Neural cell (in vitro differentiated cells): Measurements from ENCODE around the gene CXCR5. TPM values are rescaled to one million over a fixed set of nuclear protein-coding genes. Genes with fewer than 3 reads are reported as not detected.

Experiments
- H2AFZ ChIP-seq: fragments of 200-600, 300-800 bp; sonication (generic), shearing (Covaris generic); 2 replicates; pipeline ENCODE4 v1.6.0; 2014; ENCODE audit warnings: low read depth, mild to moderate bottlenecking, antibody characterized with exemption, low read length, moderate library complexity
- H3F3A ChIP-seq: fragments of 200-600 bp; shearing (Covaris generic); 2 replicates; pipeline ENCODE4 v1.6.1; 2016; ENCODE audit warnings: mild to moderate bottlenecking, moderate library complexity, mixed read lengths, antibody characterized with exemption, low read length; ENCODE audit not compliant: insufficient read depth, poor library complexity, severe bottlenecking
- H3K27ac ChIP-seq: fragments of 200-600, 300-800 bp; sonication (generic), shearing (Covaris generic); 2 replicates; pipeline ENCODE4 v1.5.1; 2014; ENCODE audit warnings: mild to moderate bottlenecking, low read length, moderate library complexity
- H3K27me3 ChIP-seq: fragments of 300-800, 200-600 bp; sonication (generic), shearing (Covaris generic); 2 replicates; pipeline ENCODE4 v1.6.0; 2014; ENCODE audit warnings: mild to moderate bottlenecking, low read depth, low read length, moderate library complexity; ENCODE audit not compliant: insufficient read depth
- H3K36me3 ChIP-seq: fragments of 300-800, 200-600 bp; sonication (generic), shearing (Covaris generic); 2 replicates; pipeline ENCODE4 v1.5.1; 2014; ENCODE audit warnings: mild to moderate bottlenecking, antibody characterized with exemption, low read length, moderate library complexity; ENCODE audit not compliant: insufficient read depth
- H3K4me2 ChIP-seq: fragments of 300-800, 200-600 bp; sonication (generic), shearing (Covaris generic); 2 replicates; pipeline ENCODE4 v1.6.0; 2014; ENCODE audit warnings: mild to moderate bottlenecking, low read length
- H3K4me3 ChIP-seq: fragments of 300-800, 200-600 bp; sonication (generic), shearing (Covaris generic); 2 replicates; pipeline ENCODE4 v1.5.1; 2014; ENCODE audit warnings: mild to moderate bottlenecking, low read length, moderate library complexity
- H3K79me2 ChIP-seq: fragments of 200-600 bp; shearing (Covaris generic); replicated peaks from 2 replicates; pipeline ENCODE4 v1.6.0; 2014; ENCODE audit warnings: mild to moderate bottlenecking, low read length, moderate library complexity; ENCODE audit not compliant: insufficient read depth
- H3K9ac ChIP-seq: fragments of 300-800, 200-600 bp; sonication (generic), shearing (Covaris generic); 2 replicates; pipeline ENCODE4 v1.6.1; 2016; ENCODE audit warnings: mild to moderate bottlenecking, low read length, mixed read lengths
- H3K9me2 ChIP-seq: fragments of 200-600 bp; shearing (Covaris generic); 2 replicates; pipeline ENCODE4 v1.6.1; 2016; ENCODE audit warnings: mild to moderate bottlenecking, low read length, mixed read lengths; ENCODE audit not compliant: insufficient read depth
- H3K9me3 ChIP-seq: fragments of 200-600, 300-800 bp; sonication (generic), shearing (Covaris generic); 2 replicates; pipeline ENCODE4 v1.6.1; 2016; ENCODE audit warnings: mild to moderate bottlenecking, mixed run types, low read length, moderate library complexity, mixed read lengths
- H4K20me1 ChIP-seq: fragments of 200-600 bp; shearing (Covaris generic); 2 replicates; pipeline ENCODE4 v1.6.1; 2016; ENCODE audit warnings: mild to moderate bottlenecking, mixed run types; ENCODE audit not compliant: insufficient read depth
- EP300 ChIP-seq: fragments of 450-650 bp; conservative IDR thresholded peaks from 2 replicates; pipeline ENCODE4 v1.6.1; 2014; ENCODE audit warnings: antibody characterized with exemption, mild to moderate bottlenecking, moderate library complexity; ENCODE audit not compliant: poor library complexity, severe bottlenecking
- EZH2 ChIP-seq: fragments of 200-600, 300-800 bp; shearing (Covaris generic), sonication (generic); IDR thresholded peaks from 2 replicates; pipeline ENCODE4 v1.6.1; 2014; ENCODE audit warnings: antibody characterized with exemption, low read length, borderline replicate concordance, mild to moderate bottlenecking; ENCODE audit not compliant: insufficient read depth, poor library complexity, severe bottlenecking
- MXI1 ChIP-seq: fragments of 450-650 bp; conservative IDR thresholded peaks from 2 replicates; pipeline ENCODE4 v1.6.1; 2014; ENCODE audit warnings: antibody characterized with exemption, mild to moderate bottlenecking; ENCODE audit not compliant: poor library complexity, severe bottlenecking
- POLR2AphosphoS5 ChIP-seq: IDR thresholded peaks from 2 replicates; pipeline ENCODE4 v1.6.1; 2012
- RAD21 ChIP-seq: fragments of 450-650 bp; conservative IDR thresholded peaks from 2 replicates; pipeline ENCODE4 v1.6.1; 2014; ENCODE audit warnings: antibody characterized with exemption, mild to moderate bottlenecking, moderate library complexity
- REST ChIP-seq: IDR thresholded peaks from 2 replicates; pipeline ENCODE4 v1.6.1; 2012; ENCODE audit warnings: borderline replicate concordance
- SMC3 ChIP-seq: fragments of 450-650 bp; conservative IDR thresholded peaks from 2 replicates; pipeline ENCODE4 v1.6.1; 2014; ENCODE audit warnings: antibody characterized with exemption, mild to moderate bottlenecking, moderate library complexity; ENCODE audit not compliant: poor library complexity
- TAF1 ChIP-seq: IDR thresholded peaks from 2 replicates; pipeline ENCODE4 v1.6.1; 2012; ENCODE audit warnings: low read depth
- polyA plus RNA-seq: library from polyadenylated mRNA; depleted of rRNA; stranded (reverse); fragments of >200 nt; gene quantifications from 2 replicates; pipeline ENCODE4 v1.2.3, GENCODE V29; 2014
- TF ChIP-seq, protein P1 (sequence below): fragments of 450-650 bp; IDR thresholded peaks from 2 replicates; pipeline ENCODE4 v1.5.1; 2014; ENCODE audit warnings: antibody characterized with exemption, mild to moderate bottlenecking, moderate library complexity; ENCODE audit not compliant: poor library complexity, severe bottlenecking

CXCR5 gene
- polyA plus RNA-seq, 1 donor from 2014 or later: not detected

DNA sequence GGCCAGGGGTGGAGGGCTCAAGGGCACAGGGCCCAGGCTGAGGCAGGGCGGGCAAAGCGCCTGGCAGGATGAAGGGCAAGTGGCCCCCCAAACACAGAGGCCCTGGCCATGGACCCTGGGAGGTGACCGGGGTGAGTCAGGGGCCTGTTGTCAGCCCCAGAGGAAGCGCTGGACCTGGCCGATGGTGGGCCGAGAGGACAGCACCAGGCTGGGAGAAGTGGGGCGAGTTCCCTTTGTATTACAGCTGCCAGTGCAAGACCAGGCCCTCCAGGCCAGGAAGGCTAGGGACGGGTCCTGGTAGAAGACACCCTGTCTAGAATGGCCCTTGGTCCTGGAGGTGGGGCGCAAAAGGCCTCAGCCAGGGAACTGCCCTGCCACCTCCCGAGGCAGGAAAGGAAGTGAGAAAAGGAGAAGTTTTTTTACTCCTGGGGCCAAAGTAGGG, 12.8 kb downstream of the CXCR5 start:
- H3K9me2 ChIP-seq: no peaks in the 10 kb centered on the region
- H3K36me3 ChIP-seq: no peaks in the 10 kb centered on the region
- H3K27ac ChIP-seq: no peak overlapping the region
- H3F3A ChIP-seq: no peaks in the 10 kb centered on the region
- TF ChIP-seq, protein P1, sequence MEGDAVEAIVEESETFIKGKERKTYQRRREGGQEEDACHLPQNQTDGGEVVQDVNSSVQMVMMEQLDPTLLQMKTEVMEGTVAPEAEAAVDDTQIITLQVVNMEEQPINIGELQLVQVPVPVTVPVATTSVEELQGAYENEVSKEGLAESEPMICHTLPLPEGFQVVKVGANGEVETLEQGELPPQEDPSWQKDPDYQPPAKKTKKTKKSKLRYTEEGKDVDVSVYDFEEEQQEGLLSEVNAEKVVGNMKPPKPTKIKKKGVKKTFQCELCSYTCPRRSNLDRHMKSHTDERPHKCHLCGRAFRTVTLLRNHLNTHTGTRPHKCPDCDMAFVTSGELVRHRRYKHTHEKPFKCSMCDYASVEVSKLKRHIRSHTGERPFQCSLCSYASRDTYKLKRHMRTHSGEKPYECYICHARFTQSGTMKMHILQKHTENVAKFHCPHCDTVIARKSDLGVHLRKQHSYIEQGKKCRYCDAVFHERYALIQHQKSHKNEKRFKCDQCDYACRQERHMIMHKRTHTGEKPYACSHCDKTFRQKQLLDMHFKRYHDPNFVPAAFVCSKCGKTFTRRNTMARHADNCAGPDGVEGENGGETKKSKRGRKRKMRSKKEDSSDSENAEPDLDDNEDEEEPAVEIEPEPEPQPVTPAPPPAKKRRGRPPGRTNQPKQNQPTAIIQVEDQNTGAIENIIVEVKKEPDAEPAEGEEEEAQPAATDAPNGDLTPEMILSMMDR: no peak
- TF ChIP-seq EZH2 (no peak), POLR2AphosphoS5 (no peak), RAD21 (no peak), REST (no peak), SMC3 (no peak), EP300 (no peak), MXI1 (no peak), TAF1 (no peak)
- H4K20me1 ChIP-seq: no peaks in the 10 kb centered on the region
- H3K79me2 ChIP-seq: no peaks in the 10 kb centered on the region
- no peaks in the 10 kb centered on the region for H3K27me3 ChIP-seq
- H3K9me3 ChIP-seq: no peaks in the 10 kb centered on the region
- no peak overlapping the region for H3K9ac ChIP-seq
- no peak overlapping the region for H2AFZ ChIP-seq
- no peak overlapping the region for H3K4me3 ChIP-seq
- H3K4me2 ChIP-seq: no peak overlapping the region

GRCh38 chr11:118896921-118897591, 13.4 kb downstream of the CXCR5 start:
- H3F3A ChIP-seq: no peaks in the 10 kb centered on the region
- H3K36me3 ChIP-seq: no peaks in the 10 kb centered on the region

More at GRCh38 chr11:118896921-118897591, 13.4 kb downstream of the CXCR5 start:
- Histone ChIP-seq H3K27ac (no peak overlapping the region), H3K9me3 (no peaks in the 10 kb centered on the region), H3K9me2 (no peaks in the 10 kb centered on the region), H3K27me3 (no peaks in the 10 kb centered on the region), H4K20me1 (no peaks in the 10 kb centered on the region), H3K4me2 (no peak overlapping the region), H3K9ac (no peak overlapping the region), H3K79me2 (no peaks in the 10 kb centered on the region), H2AFZ (no peak overlapping the region), H3K4me3 (no peak overlapping the region)
- TF ChIP-seq EZH2: no peak
- TF ChIP-seq TAF1: no peak
- no peak for TF ChIP-seq REST
- no peak for TF ChIP-seq SMC3
- no peak for TF ChIP-seq MXI1
- TF ChIP-seq POLR2AphosphoS5: no peak
- no peak for TF ChIP-seq EP300
- TF ChIP-seq RAD21: no peak
- TF ChIP-seq, protein P1: no peak
